Suprapubic skin (tissue), 4 donors: Measurements from ENCODE around the gene ARHGAP35. TPM values are rescaled to one million over a fixed set of nuclear protein-coding genes. Genes with fewer than 3 reads are reported as not detected.

Experiments used
- DNase-seq, 2 donors: peaks; one replicate each; pipeline ENCODE4 v3.0.0-alpha.2; 2019; ENCODE audit warnings: low spot score in 2 of 2
- H3K27ac ChIP-seq: fragments of 200-600 bp; sonication (generic); one replicate; pipeline ENCODE4 v1.5.1; 2019
- H3K27me3 ChIP-seq: fragments of 200-600 bp; sonication (generic); one replicate; pipeline ENCODE4 v1.5.1; 2019
- H3K36me3 ChIP-seq: fragments of 200-600 bp; sonication (generic); one replicate; pipeline ENCODE4 v1.5.1; 2019
- H3K4me1 ChIP-seq: fragments of 200-600 bp; sonication (generic); one replicate; pipeline ENCODE4 v1.5.1; 2019
- H3K4me3 ChIP-seq: fragments of 200-600 bp; sonication (generic); one replicate; pipeline ENCODE4 v1.5.1; 2019; ENCODE audit warnings: mild to moderate bottlenecking
- H3K9me3 ChIP-seq: fragments of 200-600 bp; sonication (generic); one replicate; pipeline ENCODE4 v1.5.1; 2019
- CTCF ChIP-seq, 2 donors: fragments of 200-600 bp in 1 of 2; fragments of 450-650 bp in 1 of 2; sonication (generic) in 1 of 2; IDR thresholded peaks; one replicate each; pipeline ENCODE4 v1.5.1; 2016 to 2019; ENCODE audit warnings: antibody characterized with exemption in 2 of 2, mild to moderate bottlenecking in 1 of 2, moderate library complexity in 1 of 2
- EP300 ChIP-seq: sonication (generic); formaldehyde crosslinking; IDR thresholded peaks from one replicate; pipeline ENCODE4 v1.6.1; 2017; ENCODE audit warnings: antibody characterized with exemption
- POLR2A ChIP-seq, 2 donors: fragments of 450-650 bp; IDR thresholded peaks; one replicate each; pipeline ENCODE4 v1.6.1; 2017; ENCODE audit warnings: antibody characterized with exemption in 2 of 2, mild to moderate bottlenecking in 2 of 2, moderate library complexity in 2 of 2
- POLR2AphosphoS5 ChIP-seq, 3 donors: sonication (generic); formaldehyde crosslinking; IDR thresholded peaks; one replicate each; pipeline ENCODE4 v1.6.1; 2017; ENCODE audit warnings: antibody characterized with exemption in 3 of 3
- WGBS: methylation state at CpG from one replicate; pipeline ENCODE4 v1.1.5; 2018; 5-methylcytosine and 5-hydroxymethylcytosine counted together
- total RNA-seq, 4 donors: library from RNA; depleted of rRNA; stranded (reverse); fragments of >200 nt; gene quantifications; one replicate each; pipeline ENCODE4 v1.1.0, GENCODE V29; 2016

ARHGAP35 gene
- total RNA-seq, 4 donors from 2014 or later: 33.9 to 54.2 (median 46.5) TPM

GRCh38 chr19:46828484-46828883 lies 32.3 kb upstream of the ARHGAP35 start:
- H3K27ac ChIP-seq: no peak overlapping the region

GRCh38 chr19:46830864-46831263 lies 29.9 kb upstream of the ARHGAP35 start:
- no peak for TF ChIP-seq CTCF (IDR thresholded peaks at IDR 0.05)
- TF ChIP-seq EP300: no peak
- no peak for TF ChIP-seq POLR2AphosphoS5 (IDR thresholded peaks at IDR 0.05)
- no peak for TF ChIP-seq POLR2A (IDR thresholded peaks at IDR 0.05)
- WGBS: 94% methylated on average over 2 of the region's 2 CpGs
- H3K4me1 ChIP-seq: peaks cover 9% of the 10 kb centered on the region
- peaks cover 3% of the 10 kb centered on the region for H3K36me3 ChIP-seq
- no peak for DNase-seq
- no peaks in the 10 kb centered on the region for H3K27me3 ChIP-seq
- no peaks in the 10 kb centered on the region for H3K9me3 ChIP-seq
- H3K4me3 ChIP-seq: no peak overlapping the region
- no peak overlapping the region for H3K27ac ChIP-seq

More at GRCh38 chr19:46828484-46828883, 32.3 kb upstream of the ARHGAP35 start:
- DNase-seq: no peak
- no peak overlapping the region for H3K4me3 ChIP-seq
- TF ChIP-seq POLR2AphosphoS5 (IDR thresholded peaks at IDR 0.05): no peak
- no peak for TF ChIP-seq CTCF (IDR thresholded peaks at IDR 0.05)
- TF ChIP-seq POLR2A (IDR thresholded peaks at IDR 0.05): no peak
- no peak for TF ChIP-seq EP300
- H3K9me3 ChIP-seq: no peaks in the 10 kb centered on the region
- 53% methylated on average over 5 of the region's 5 CpGs for WGBS
- peaks cover 6% of the 10 kb centered on the region for H3K4me1 ChIP-seq
- H3K27me3 ChIP-seq: no peaks in the 10 kb centered on the region
- H3K36me3 ChIP-seq: no peaks in the 10 kb centered on the region

GRCh38 chr19:46834121-46834520 lies 26.7 kb upstream of the ARHGAP35 start:
- H3K4me1 ChIP-seq: peaks cover 3% of the 10 kb centered on the region
- no peaks in the 10 kb centered on the region for H3K9me3 ChIP-seq
- no peaks in the 10 kb centered on the region for H3K27me3 ChIP-seq
- H3K27ac ChIP-seq: no peak overlapping the region
- TF ChIP-seq POLR2AphosphoS5 (IDR thresholded peaks at IDR 0.05) (no peak), EP300 (no peak), CTCF (IDR thresholded peaks at IDR 0.05) (no peak), POLR2A (IDR thresholded peaks at IDR 0.05) (no peak)
- no peak for DNase-seq
- 68% methylated on average over 5 of the region's 5 CpGs for WGBS
- H3K36me3 ChIP-seq: peaks cover 25% of the 10 kb centered on the region
- H3K4me3 ChIP-seq: no peak overlapping the region

GRCh38 chr19:46834984-46835383 lies 25.8 kb upstream of the ARHGAP35 start:
- TF ChIP-seq EP300 (no peak), CTCF (IDR thresholded peaks at IDR 0.05) (no peak), POLR2A (IDR thresholded peaks at IDR 0.05) (no peak)
- WGBS: 96% methylated on average over 6 of the region's 6 CpGs

GRCh38 chr19:46838160-46838559 lies 22.6 kb upstream of the ARHGAP35 start:
- Histone ChIP-seq H3K9me3 (no peaks in the 10 kb centered on the region), H3K4me3 (no peak overlapping the region), H3K36me3 (peaks cover 50% of the 10 kb centered on the region), H3K27ac (no peak overlapping the region), H3K4me1 (peaks cover 28% of the 10 kb centered on the region), H3K27me3 (no peaks in the 10 kb centered on the region)
- TF ChIP-seq EP300 (no peak), CTCF (IDR thresholded peaks at IDR 0.05) (no peak), POLR2AphosphoS5 (IDR thresholded peaks at IDR 0.05) (no peak), POLR2A (IDR thresholded peaks at IDR 0.05) (no peak)
- no peak for DNase-seq
- WGBS: 91% methylated on average over 11 of the region's 20 CpGs

More at GRCh38 chr19:46834984-46835383, 25.8 kb upstream of the ARHGAP35 start:
- H3K27ac ChIP-seq: no peak overlapping the region
- H3K36me3 ChIP-seq: peaks cover 32% of the 10 kb centered on the region
- peaks cover 10% of the 10 kb centered on the region for H3K4me1 ChIP-seq
- H3K27me3 ChIP-seq: no peaks in the 10 kb centered on the region
- H3K9me3 ChIP-seq: no peaks in the 10 kb centered on the region
- H3K4me3 ChIP-seq: no peak overlapping the region
- no peak for DNase-seq
